H9 (cell line): ENCODE data around the gene THOC3. TPM values are rescaled to one million over a fixed set of nuclear protein-coding genes. Genes with fewer than 3 reads are reported as not detected.
"Not testable (repeated sequence)": the region's sequence is repeated elsewhere in the genome, so short reads cannot be mapped to it uniquely, and the experiment has no call there.

Experiments used
- DNase-seq: peaks from one replicate; pipeline ENCODE4 v3.0.0-alpha.2; 2017
- H2AFZ ChIP-seq: one replicate; pipeline ENCODE4 v1.6.1; 2013; ENCODE audit warnings: mild to moderate bottlenecking, low read length, control low read depth, moderate library complexity
- H2AK5ac ChIP-seq: 2 replicates; pipeline ENCODE4 v1.6.1; 2013; ENCODE audit warnings: low read length, control low read depth, mixed read lengths; ENCODE audit not compliant: insufficient read length
- H2BK120ac ChIP-seq: one replicate; pipeline ENCODE4 v1.6.1; 2013; ENCODE audit warnings: low read depth, mild to moderate bottlenecking, low read length, control low read depth, inconsistent platforms; ENCODE audit not compliant: poor library complexity, severe bottlenecking
- H2BK12ac ChIP-seq: 2 replicates; pipeline ENCODE4 v1.6.1; 2013; ENCODE audit warnings: low read length, control low read depth, mixed read lengths, low read depth; ENCODE audit not compliant: insufficient read length
- H2BK15ac ChIP-seq: 2 replicates; pipeline ENCODE4 v1.6.1; 2013; ENCODE audit warnings: low read depth, low read length, control low read depth
- H2BK20ac ChIP-seq: one replicate; pipeline ENCODE4 v1.6.1; 2013; ENCODE audit warnings: low read depth, mild to moderate bottlenecking, low read length, control low read depth, inconsistent platforms; ENCODE audit not compliant: poor library complexity, severe bottlenecking
- H2BK5ac ChIP-seq: 2 replicates; pipeline ENCODE4 v1.6.1; 2013; ENCODE audit warnings: low read length, control low read depth, mixed read lengths; ENCODE audit not compliant: insufficient read length
- H3K14ac ChIP-seq: 2 replicates; pipeline ENCODE4 v1.6.1; 2013; ENCODE audit warnings: low read length, control low read depth; ENCODE audit not compliant: insufficient read depth
- H3K18ac ChIP-seq: 2 replicates; pipeline ENCODE4 v1.6.1; 2013; ENCODE audit warnings: low read depth, mild to moderate bottlenecking, mixed read lengths, low read length, control low read depth; ENCODE audit not compliant: insufficient read length
- H3K23ac ChIP-seq: 2 replicates; pipeline ENCODE4 v1.6.1; 2013; ENCODE audit warnings: low read length, control low read depth, mixed read lengths, low read depth; ENCODE audit not compliant: insufficient read length
- H3K23me2 ChIP-seq: 2 replicates; pipeline ENCODE4 v1.6.1; 2013; ENCODE audit warnings: low read depth, mild to moderate bottlenecking, mixed read lengths, low read length, control low read depth; ENCODE audit not compliant: insufficient read length, poor library complexity, severe bottlenecking
- H3K27ac ChIP-seq: 2 replicates; pipeline ENCODE4 v1.5.1; 2013; ENCODE audit warnings: low read length, control low read depth, mixed read lengths, low read depth; ENCODE audit not compliant: insufficient read length
- H3K27me3 ChIP-seq: 2 replicates; pipeline ENCODE4 v1.6.1; 2013; ENCODE audit warnings: low read length, control low read depth, inconsistent platforms; ENCODE audit not compliant: insufficient read depth
- H3K4ac ChIP-seq: 2 replicates; pipeline ENCODE4 v1.6.1; 2013; ENCODE audit warnings: low read depth, mild to moderate bottlenecking, control low read depth, inconsistent platforms, low read length, moderate library complexity
- H3K4me1 ChIP-seq: 2 replicates; pipeline ENCODE4 v1.6.1; 2013; ENCODE audit warnings: low read length, control low read depth, inconsistent platforms; ENCODE audit not compliant: insufficient read depth
- H3K4me2 ChIP-seq: 2 replicates; pipeline ENCODE4 v1.6.1; 2013; ENCODE audit warnings: low read length, control low read depth, mixed read lengths; ENCODE audit not compliant: insufficient read length, insufficient read depth
- H3K56ac ChIP-seq: 2 replicates; pipeline ENCODE4 v1.6.1; 2013; ENCODE audit warnings: low read depth, mild to moderate bottlenecking, mixed read lengths, low read length, control low read depth; ENCODE audit not compliant: insufficient read length
- H3K79me1 ChIP-seq: 2 replicates; pipeline ENCODE4 v1.6.1; 2013; ENCODE audit warnings: low read depth, mild to moderate bottlenecking, moderate library complexity, low read length, control low read depth, inconsistent platforms; ENCODE audit not compliant: insufficient read depth, poor library complexity, severe bottlenecking
- H3K79me2 ChIP-seq: 2 replicates; pipeline ENCODE4 v1.6.1; 2013; ENCODE audit warnings: low read length, control low read depth, inconsistent platforms; ENCODE audit not compliant: insufficient read depth
- H3K9ac ChIP-seq: 2 replicates; pipeline ENCODE4 v1.6.1; 2013; ENCODE audit warnings: low read length, control low read depth, mixed read lengths; ENCODE audit not compliant: insufficient read length; ENCODE audit errors: extremely low read depth
- H3K9me3 ChIP-seq: one replicate; pipeline ENCODE4 v1.6.1; 2013; ENCODE audit warnings: low read depth, low read length, inconsistent platforms; ENCODE audit not compliant: control insufficient read depth
- H3T11ph ChIP-seq: one replicate; pipeline ENCODE4 v1.6.1; 2013; ENCODE audit warnings: mild to moderate bottlenecking, low read length, control low read depth, inconsistent platforms
- H4K20me1 ChIP-seq: one replicate; pipeline ENCODE4 v1.6.1; 2013; ENCODE audit not compliant: control insufficient read depth, insufficient read length, insufficient read depth
- H4K5ac ChIP-seq: 2 replicates; pipeline ENCODE4 v1.6.1; 2013; ENCODE audit warnings: low read depth, mild to moderate bottlenecking, mixed read lengths, low read length, control low read depth; ENCODE audit not compliant: insufficient read length
- H4K8ac ChIP-seq: replicated peaks from 2 replicates; pipeline ENCODE4 v1.6.1; 2013; ENCODE audit warnings: low read length, control low read depth, mixed read lengths, low read depth; ENCODE audit not compliant: insufficient read length
- H4K91ac ChIP-seq: 2 replicates; pipeline ENCODE4 v1.6.1; 2013; ENCODE audit warnings: low read depth, mild to moderate bottlenecking, moderate library complexity, mixed read lengths, low read length, control low read depth; ENCODE audit not compliant: insufficient read length
- H3K27ac Mint-ChIP-seq, 3 experiments: 2 replicates in 2 of 3; 3 replicates in 1 of 3; pipeline ENCODE4 v1.8.0; 2020 to 2021; ENCODE audit warnings: mixed read lengths in 3 of 3, mild to moderate bottlenecking in 1 of 3, moderate library complexity in 1 of 3
- H3K27me3 Mint-ChIP-seq: 2 replicates; pipeline ENCODE4 v1.8.0; 2021; ENCODE audit warnings: low read depth, mild to moderate bottlenecking, moderate library complexity, mixed read lengths
- H3K36me3 Mint-ChIP-seq, 3 experiments: 2 replicates in 2 of 3; 3 replicates in 1 of 3; pipeline ENCODE4 v1.8.0; 2020 to 2021; ENCODE audit warnings: low read depth in 3 of 3, mixed read lengths in 3 of 3; ENCODE audit not compliant: insufficient read depth in 1 of 3
- H3K4me1 Mint-ChIP-seq, 2 experiments: 2 replicates each; pipeline ENCODE4 v1.8.0; 2020; ENCODE audit warnings: mixed read lengths in 2 of 2
- H3K4me3 Mint-ChIP-seq, 2 experiments: 2 replicates in 1 of 2; 3 replicates in 1 of 2; pipeline ENCODE4 v1.8.0; 2020 to 2021; ENCODE audit warnings: mild to moderate bottlenecking in 2 of 2, mixed read lengths in 2 of 2, moderate library complexity in 1 of 2
- H3K9me3 Mint-ChIP-seq, 2 experiments: 2 replicates in 1 of 2; 3 replicates in 1 of 2; pipeline ENCODE4 v1.8.0; 2020; ENCODE audit warnings: mild to moderate bottlenecking in 2 of 2, mixed read lengths in 2 of 2, moderate library complexity in 1 of 2
- WGBS: extraction: QIAGEN DNeasy Blood & Tissue Kit; methylation state at CpG from one replicate; pipeline ENCODE4 v1.1.7; 2013; ENCODE audit warnings: missing lambda C conversion rate, low lambda C conversion rate, mixed read lengths; ENCODE audit not compliant: insufficient read length; ENCODE audit errors: extremely low coverage; 5-methylcytosine and 5-hydroxymethylcytosine counted together
- total RNA-seq: library from RNA; stranded (reverse); gene quantifications from 2 replicates; pipeline ENCODE4 v1.2.1, GENCODE V29; 2021

The THOC3 gene
- total RNA-seq, 1 experiment from 2014 or later: 123 TPM

GRCh38 chr5:175968381-175968780, 266 bp upstream of the THOC3 start:
- H3K23me2 ChIP-seq, H2BK120ac ChIP-seq, H3K14ac ChIP-seq, H3K79me2 ChIP-seq, H3T11ph ChIP-seq, H3K9me3 Mint-ChIP-seq, H4K5ac ChIP-seq, H3K23ac ChIP-seq, H2AK5ac ChIP-seq, H3K27ac ChIP-seq, H3K4me1 Mint-ChIP-seq, H2BK20ac ChIP-seq, H3K4me1 ChIP-seq, H3K4ac ChIP-seq, H4K20me1 ChIP-seq, H3K56ac ChIP-seq, H2BK15ac ChIP-seq, H3K9me3 ChIP-seq, H3K79me1 ChIP-seq, H2AFZ ChIP-seq, H2BK12ac ChIP-seq, H4K91ac ChIP-seq, H3K9ac ChIP-seq, H4K8ac ChIP-seq, H3K4me2 ChIP-seq, H3K27me3 Mint-ChIP-seq, H3K27ac Mint-ChIP-seq, H2BK5ac ChIP-seq, H3K27me3 ChIP-seq, DNase-seq, H3K18ac ChIP-seq: not testable (repeated sequence)
- H3K36me3 Mint-ChIP-seq: peaks cover 0 to 14% (median 7%) of the 10 kb centered on the region in 3 experiments; a peak in 4 of 7 replicates
- no CpG with 5 or more reads among the region's 6 CpGs for WGBS
- H3K4me3 Mint-ChIP-seq: peak overlapping the region in 1 of 2 experiments; percentile 25; a peak in 1 of 5 replicates

GRCh38 chr5:175962329-175962728, 5.8 kb downstream of the THOC3 start:
- not testable (repeated sequence) for H3K27ac ChIP-seq, H2AFZ ChIP-seq, H2BK5ac ChIP-seq, H3K27me3 ChIP-seq, H3K14ac ChIP-seq, H3K4me2 ChIP-seq, H3K18ac ChIP-seq, H3K4ac ChIP-seq, H2BK20ac ChIP-seq, H3K4me1 ChIP-seq, H3K27me3 Mint-ChIP-seq, H3K56ac ChIP-seq, H3K9me3 ChIP-seq, H4K91ac ChIP-seq, H4K8ac ChIP-seq, H3K4me1 Mint-ChIP-seq, H3K79me1 ChIP-seq, H3K27ac Mint-ChIP-seq, H2BK12ac ChIP-seq, H2BK120ac ChIP-seq, H3K9me3 Mint-ChIP-seq, H3K23ac ChIP-seq, H2BK15ac ChIP-seq, H4K5ac ChIP-seq, H3K79me2 ChIP-seq, H4K20me1 ChIP-seq, H3K4me3 Mint-ChIP-seq, H3T11ph ChIP-seq, H3K23me2 ChIP-seq, H2AK5ac ChIP-seq, DNase-seq, H3K9ac ChIP-seq
- no CpG with 5 or more reads among the region's 8 CpGs for WGBS
- peaks cover 5 to 22% (median 16%) of the 10 kb centered on the region in 3 experiments; a peak in 5 of 7 replicates for H3K36me3 Mint-ChIP-seq
